ENCODE measurements around the gene KCNIP3.

The KCNIP3 gene

GRCh38 chr2:95379371-95379831 is 82.3 kb downstream of the KCNIP3 start:
- TF ChIP-seq CTCF (IDR thresholded peaks at IDR 0.05; ENCODE audit: poor library complexity, severe bottlenecking): no peak
- Histone ChIP-seq H3K36me3 (ENCODE audit: low read depth) (no peaks in the 10 kb centered on the region), H3K4me3 (ENCODE audit: severe bottlenecking) (no peak overlapping the region), H3K27ac (ENCODE audit: poor library complexity, severe bottlenecking) (no peak overlapping the region), H3K4me1 (ENCODE audit: insufficient read depth, poor library complexity, severe bottlenecking) (no peaks in the 10 kb centered on the region), H3K27me3 (ENCODE audit: insufficient read depth, poor library complexity, severe bottlenecking) (no peaks in the 10 kb centered on the region), H3K9me3 (ENCODE audit: severe bottlenecking) (no peaks in the 10 kb centered on the region)
- ATAC-seq (ENCODE audit: low read depth) (no peak), DNase-seq (ENCODE audit: low spot score) (peak; percentile 22)

- no peak for TF ChIP-seq CTCF (IDR thresholded peaks at IDR 0.05; ENCODE audit: poor library complexity, severe bottlenecking)
- Histone ChIP-seq H3K36me3 (ENCODE audit: low read depth) (no peaks in the 10 kb centered on the region), H3K27ac (ENCODE audit: poor library complexity, severe bottlenecking) (no peak overlapping the region), H3K4me1 (ENCODE audit: insufficient read depth, poor library complexity, severe bottlenecking) (no peaks in the 10 kb centered on the region), H3K27me3 (ENCODE audit: insufficient read depth, poor library complexity, severe bottlenecking) (no peaks in the 10 kb centered on the region), H3K9me3 (ENCODE audit: severe bottlenecking) (no peaks in the 10 kb centered on the region), H3K4me3 (ENCODE audit: severe bottlenecking) (no peak overlapping the region)
- ATAC-seq (ENCODE audit: low read depth) (no peak), DNase-seq (ENCODE audit: low spot score) (no peak)
These were observed 83.1 kb downstream of the KCNIP3 start for GRCh38 chr2:95380280-95380679.

- Histone ChIP-seq H3K4me1 (ENCODE audit: insufficient read depth, poor library complexity, severe bottlenecking) (no peaks in the 10 kb centered on the region), H3K9me3 (ENCODE audit: severe bottlenecking) (no peaks in the 10 kb centered on the region), H3K4me3 (ENCODE audit: severe bottlenecking) (no peak overlapping the region), H3K36me3 (ENCODE audit: low read depth) (no peaks in the 10 kb centered on the region), H3K27ac (ENCODE audit: poor library complexity, severe bottlenecking) (no peak overlapping the region), H3K27me3 (ENCODE audit: insufficient read depth, poor library complexity, severe bottlenecking) (no peaks in the 10 kb centered on the region)
- DNase-seq (ENCODE audit: low spot score) (no peak), ATAC-seq (ENCODE audit: low read depth) (no peak)
- TF ChIP-seq CTCF (IDR thresholded peaks at IDR 0.05; ENCODE audit: poor library complexity, severe bottlenecking): no peak
These were observed 83.6 kb downstream of the KCNIP3 start for GRCh38 chr2:95380731-95381130.

- H3K9me3 ChIP-seq (ENCODE audit: severe bottlenecking): no peaks in the 10 kb centered on the region
- DNase-seq (ENCODE audit: low spot score): peak; percentile 51
- H3K4me1 ChIP-seq (ENCODE audit: insufficient read depth, poor library complexity, severe bottlenecking): no peaks in the 10 kb centered on the region
- no peak overlapping the region for H3K4me3 ChIP-seq (ENCODE audit: severe bottlenecking)
- no peaks in the 10 kb centered on the region for H3K36me3 ChIP-seq (ENCODE audit: low read depth)
- TF ChIP-seq CTCF (IDR thresholded peaks at IDR 0.05; ENCODE audit: poor library complexity, severe bottlenecking): no peak
- no peaks in the 10 kb centered on the region for H3K27me3 ChIP-seq (ENCODE audit: insufficient read depth, poor library complexity, severe bottlenecking)
- no peak for ATAC-seq (ENCODE audit: low read depth)
- no peak overlapping the region for H3K27ac ChIP-seq (ENCODE audit: poor library complexity, severe bottlenecking)
These were observed 84.4 kb downstream of the KCNIP3 start for GRCh38 chr2:95381212-95382191.

GRCh38 chr2:95382192-95382591 is 85.0 kb downstream of the KCNIP3 start:
- no peaks in the 10 kb centered on the region for H3K27me3 ChIP-seq (ENCODE audit: insufficient read depth, poor library complexity, severe bottlenecking)
- no peak for ATAC-seq (ENCODE audit: low read depth)
- no peak for TF ChIP-seq CTCF (IDR thresholded peaks at IDR 0.05; ENCODE audit: poor library complexity, severe bottlenecking)
- no peak overlapping the region for H3K27ac ChIP-seq (ENCODE audit: poor library complexity, severe bottlenecking)
- H3K4me3 ChIP-seq (ENCODE audit: severe bottlenecking): no peak overlapping the region
- no peaks in the 10 kb centered on the region for H3K4me1 ChIP-seq (ENCODE audit: insufficient read depth, poor library complexity, severe bottlenecking)
- H3K36me3 ChIP-seq (ENCODE audit: low read depth): no peaks in the 10 kb centered on the region
- H3K9me3 ChIP-seq (ENCODE audit: severe bottlenecking): no peaks in the 10 kb centered on the region
- peak; percentile 38 for DNase-seq (ENCODE audit: low spot score)
